Fibroblast of lung (primary cell): ENCODE data around the gene CHI3L1.

Experiments
- EZH2 ChIP-seq: IDR thresholded peaks from 2 replicates; pipeline ENCODE4 v1.5.1; 2012; ENCODE audit warnings: low read length, control low read depth, mild to moderate bottlenecking; ENCODE audit errors: missing control alignments
- TF ChIP-seq, protein P1 (sequence below), 2 donors: IDR thresholded peaks in 1 of 2; conservative IDR thresholded peaks in 1 of 2; 1 replicate in 1 of 2; 2 replicates in 1 of 2; pipeline ENCODE4 v1.5.1; 2011 to 2012; ENCODE audit warnings: low read length in 2 of 2, control low read depth in 1 of 2, inconsistent platforms in 1 of 2, low read depth in 1 of 2, mild to moderate bottlenecking in 1 of 2

DNA sequence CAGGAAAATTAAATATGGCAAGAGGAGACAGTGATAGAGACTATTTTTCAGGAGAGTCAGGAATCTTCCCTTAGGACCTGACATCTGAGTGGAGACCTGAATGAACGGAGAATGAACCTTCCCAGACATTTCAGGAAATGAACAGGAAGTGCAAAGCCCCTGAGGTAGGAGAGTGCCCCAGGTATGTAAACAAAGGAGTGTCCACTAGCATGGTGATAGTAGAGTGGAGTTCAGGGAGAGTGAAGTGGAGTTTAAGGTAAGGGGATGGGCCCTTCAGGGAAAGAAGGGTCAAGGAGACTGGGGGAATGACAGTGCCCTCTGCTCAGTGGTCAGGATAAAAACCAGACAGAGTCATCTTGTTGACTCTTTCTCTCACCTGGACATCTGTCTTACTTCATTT, 30.2 kb downstream of the CHI3L1 start:
- TF ChIP-seq, protein P1, sequence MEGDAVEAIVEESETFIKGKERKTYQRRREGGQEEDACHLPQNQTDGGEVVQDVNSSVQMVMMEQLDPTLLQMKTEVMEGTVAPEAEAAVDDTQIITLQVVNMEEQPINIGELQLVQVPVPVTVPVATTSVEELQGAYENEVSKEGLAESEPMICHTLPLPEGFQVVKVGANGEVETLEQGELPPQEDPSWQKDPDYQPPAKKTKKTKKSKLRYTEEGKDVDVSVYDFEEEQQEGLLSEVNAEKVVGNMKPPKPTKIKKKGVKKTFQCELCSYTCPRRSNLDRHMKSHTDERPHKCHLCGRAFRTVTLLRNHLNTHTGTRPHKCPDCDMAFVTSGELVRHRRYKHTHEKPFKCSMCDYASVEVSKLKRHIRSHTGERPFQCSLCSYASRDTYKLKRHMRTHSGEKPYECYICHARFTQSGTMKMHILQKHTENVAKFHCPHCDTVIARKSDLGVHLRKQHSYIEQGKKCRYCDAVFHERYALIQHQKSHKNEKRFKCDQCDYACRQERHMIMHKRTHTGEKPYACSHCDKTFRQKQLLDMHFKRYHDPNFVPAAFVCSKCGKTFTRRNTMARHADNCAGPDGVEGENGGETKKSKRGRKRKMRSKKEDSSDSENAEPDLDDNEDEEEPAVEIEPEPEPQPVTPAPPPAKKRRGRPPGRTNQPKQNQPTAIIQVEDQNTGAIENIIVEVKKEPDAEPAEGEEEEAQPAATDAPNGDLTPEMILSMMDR (conservative IDR thresholded peaks at IDR 0.05 in 1 of 2, IDR thresholded peaks at IDR 0.05 in 1 of 2; ENCODE audit: low read depth in 1 of 2, low read length in 2 of 2): no peak
- TF ChIP-seq EZH2: no peak
